ENCODE data around the gene STARD4. TPM values are rescaled to one million over a fixed set of nuclear protein-coding genes. Genes with fewer than 3 reads are reported as not detected.

The STARD4 gene
- total and polyA plus RNA-seq, 7 experiments from 2014 or later: 3.7 to 70.8 (median 12.3) TPM

DNA sequence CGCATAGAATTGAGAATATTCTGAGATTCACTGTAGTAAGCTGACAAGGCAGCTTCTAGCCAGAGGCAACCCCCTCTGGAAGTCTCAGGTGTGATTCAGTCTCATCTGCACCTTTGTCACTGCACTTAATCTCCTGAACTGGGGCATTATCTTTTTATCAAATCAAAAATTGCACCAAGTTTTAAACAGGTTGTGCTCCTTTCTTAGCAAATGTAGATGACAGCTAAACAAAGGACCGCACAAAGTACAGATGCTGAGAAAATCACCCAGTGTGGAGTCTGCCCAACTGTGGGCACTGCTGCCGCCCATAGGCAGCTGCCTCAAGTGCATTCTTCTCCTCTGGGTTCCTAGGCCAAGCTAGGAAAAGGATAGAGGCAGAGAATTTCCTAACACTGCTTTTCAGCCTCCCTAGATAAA, 51.1 kb downstream of the STARD4 start:
- H3K4me1 Mint-ChIP-seq: peaks cover 5 to 52% (median 28%) of the 10 kb centered on the region in 7 donors
- peaks cover 0 to 14% (median 0%) of the 10 kb centered on the region in 11 donors for H3K9me3 Mint-ChIP-seq
- H3K27me3 Mint-ChIP-seq: no peaks in the 10 kb centered on the region
- no peaks in the 10 kb centered on the region for H3K4me1 ChIP-seq (ENCODE audit: control insufficient read depth in 2 of 2, insufficient read depth in 2 of 2, low read length in 2 of 2)
- ChIA-PET POLR2A (no interaction called here), CTCF (no interaction called here)
- H3K4me3 ChIP-seq (ENCODE audit: low read length): no peak overlapping the region
- H3K36me3 Mint-ChIP-seq: peaks cover 28 to 64% (median 57%) of the 10 kb centered on the region in 5 donors
- intact Hi-C loops (cut with micrococcal nuclease): loop anchor here in 1 of 2 donors (2.0 kb wide), 1 partner anchor 14 kb away; no protein-coding TSS in a partner anchor
- H3K4me3 Mint-ChIP-seq: no peak overlapping the region
- H3K27me3 ChIP-seq (ENCODE audit: control insufficient read depth in 2 of 2, insufficient read depth in 2 of 2, low read length in 2 of 2): no peaks in the 10 kb centered on the region
- no peak overlapping the region for H3K27ac ChIP-seq (ENCODE audit: low read depth, low read length)
- DNase-seq: no peak
- peaks cover 0 to 20% (median 0%) of the 10 kb centered on the region in 3 experiments for H3K36me3 ChIP-seq (ENCODE audit: control insufficient read depth in 2 of 3, insufficient read depth in 3 of 3, low read length in 3 of 3)
- H3K27ac Mint-ChIP-seq: peak overlapping the region in 3 of 9 donors; percentile 34 to 60 (median 58)
- no peaks in the 10 kb centered on the region for H3K9me3 ChIP-seq (ENCODE audit: control insufficient read depth in 2 of 3, low read length in 3 of 3)
- ATAC-seq: no peak

DNA sequence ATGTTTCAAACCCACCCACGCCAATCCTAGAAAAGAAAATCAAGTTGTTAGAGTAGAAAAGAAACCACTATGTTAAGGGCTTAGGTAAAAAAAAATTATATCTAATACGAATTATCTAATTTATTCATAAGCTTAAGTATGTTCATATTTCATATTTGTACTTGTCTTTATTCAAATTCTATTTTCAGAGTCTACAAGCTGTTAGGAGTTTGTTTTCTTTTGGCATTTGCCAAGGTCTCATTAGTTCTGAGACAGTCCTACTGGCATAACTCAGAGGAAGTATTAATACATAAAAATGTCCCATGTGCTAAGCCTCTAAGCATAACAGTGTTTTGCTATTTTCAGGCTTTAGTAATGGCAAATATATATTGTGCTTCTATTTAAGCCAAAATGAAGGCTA, 57.6 kb downstream of the STARD4 start:
- intact Hi-C loops (cut with micrococcal nuclease): loop anchor here in 1 of 2 donors (1.0 kb wide), 1 partner anchor 8 kb away; no protein-coding TSS in a partner anchor
- H3K4me1 ChIP-seq (ENCODE audit: control insufficient read depth in 2 of 2, insufficient read depth in 2 of 2, low read length in 2 of 2): no peaks in the 10 kb centered on the region
- peaks cover 0 to 51% (median 34%) of the 10 kb centered on the region in 7 donors for H3K4me1 Mint-ChIP-seq
- H3K27me3 Mint-ChIP-seq: no peaks in the 10 kb centered on the region
- H3K27me3 ChIP-seq (ENCODE audit: control insufficient read depth in 2 of 2, insufficient read depth in 2 of 2, low read length in 2 of 2): no peaks in the 10 kb centered on the region
- H3K36me3 Mint-ChIP-seq: peaks cover 7 to 67% (median 48%) of the 10 kb centered on the region in 5 donors
- DNase-seq (no peak), ATAC-seq (no peak)
- no peak overlapping the region for H3K4me3 Mint-ChIP-seq
- H3K9me3 ChIP-seq (ENCODE audit: control insufficient read depth in 2 of 3, low read length in 3 of 3): no peaks in the 10 kb centered on the region
- no peaks in the 10 kb centered on the region for H3K9me3 Mint-ChIP-seq
- H3K27ac Mint-ChIP-seq: peak overlapping the region in 4 of 9 donors; percentile 21 to 72 (median 45)
- H3K27ac ChIP-seq (ENCODE audit: low read depth, low read length): no peak overlapping the region
- peaks cover 0 to 30% (median 0%) of the 10 kb centered on the region in 3 experiments for H3K36me3 ChIP-seq (ENCODE audit: control insufficient read depth in 2 of 3, insufficient read depth in 3 of 3, low read length in 3 of 3)
- ChIA-PET POLR2A (interaction anchor here (0.7 kb wide), 1 partner anchor 18 kb away, joined by 3 read pairs; no protein-coding TSS in a partner anchor), CTCF (no interaction called here)
- H3K4me3 ChIP-seq (ENCODE audit: low read length): no peak overlapping the region

DNA sequence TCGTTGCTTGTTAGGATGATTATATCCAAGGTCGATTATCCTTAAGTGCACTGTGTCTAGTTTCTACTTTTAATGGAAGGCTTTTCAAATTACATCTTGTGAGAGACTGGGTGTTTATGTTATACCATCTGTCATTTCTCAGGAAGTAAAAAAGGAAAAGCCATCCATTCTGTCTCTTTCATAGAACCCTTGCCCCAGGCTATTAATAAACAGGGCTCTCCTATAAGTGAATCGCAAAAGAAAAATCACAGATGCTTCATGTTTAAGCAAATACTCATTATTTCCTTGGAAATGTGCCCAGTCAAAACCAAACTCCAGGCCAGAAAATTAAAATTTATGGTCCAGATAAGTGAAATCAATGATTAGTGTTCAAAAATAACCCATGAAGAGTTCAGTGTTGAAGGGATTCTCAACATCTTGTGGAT, 58.1 kb downstream of the STARD4 start:
- H3K4me3 Mint-ChIP-seq: no peak overlapping the region
- Histone ChIP-seq H3K36me3 (ENCODE audit: control insufficient read depth in 2 of 3, insufficient read depth in 3 of 3, low read length in 3 of 3) (peaks cover 0 to 35% (median 4%) of the 10 kb centered on the region in 3 experiments), H3K9me3 (ENCODE audit: control insufficient read depth in 2 of 3, low read length in 3 of 3) (no peaks in the 10 kb centered on the region), H3K27ac (ENCODE audit: low read depth, low read length) (no peak overlapping the region), H3K4me1 (ENCODE audit: control insufficient read depth in 2 of 2, insufficient read depth in 2 of 2, low read length in 2 of 2) (no peaks in the 10 kb centered on the region), H3K27me3 (ENCODE audit: control insufficient read depth in 2 of 2, insufficient read depth in 2 of 2, low read length in 2 of 2) (no peaks in the 10 kb centered on the region), H3K4me3 (ENCODE audit: low read length) (no peak overlapping the region)
- H3K27ac Mint-ChIP-seq: peak overlapping the region in 5 of 9 donors; percentile 21 to 72 (median 30)
- intact Hi-C loops (cut with micrococcal nuclease): loop anchor here in 1 of 2 donors (1.0 kb wide), 1 partner anchor 8 kb away; no protein-coding TSS in a partner anchor
- DNase-seq: no peak
- peaks cover 0 to 55% (median 38%) of the 10 kb centered on the region in 7 donors for H3K4me1 Mint-ChIP-seq
- H3K27me3 Mint-ChIP-seq: no peaks in the 10 kb centered on the region
- H3K36me3 Mint-ChIP-seq: peaks cover 10 to 71% (median 50%) of the 10 kb centered on the region in 5 donors
- ChIA-PET CTCF (no interaction called here), POLR2A (no interaction called here)
- ATAC-seq: no peak
- H3K9me3 Mint-ChIP-seq: no peaks in the 10 kb centered on the region

DNA sequence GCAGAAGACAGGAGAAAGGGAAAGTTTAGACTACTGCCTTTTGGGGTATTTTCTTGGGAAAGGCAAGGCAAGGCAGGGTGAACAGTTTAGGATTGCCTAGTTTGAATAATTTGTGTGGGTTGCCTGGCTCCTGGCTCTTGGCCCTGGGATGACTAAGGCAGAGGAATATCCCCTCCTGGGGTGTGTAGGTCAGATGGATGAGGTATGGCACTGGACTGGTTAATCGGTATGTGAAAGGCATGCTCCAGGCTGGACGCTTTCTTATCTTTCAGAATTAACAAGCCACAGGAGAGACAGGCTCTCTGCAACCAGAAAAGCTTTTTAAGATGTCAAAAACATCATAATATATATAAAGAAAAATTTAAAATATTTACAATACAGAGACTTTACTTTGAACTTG, 58.6 kb downstream of the STARD4 start:
- POLR2A ChIA-PET: no interaction called here
- DNase-seq (no peak), ATAC-seq (no peak)
- no peak overlapping the region for H3K27ac ChIP-seq (ENCODE audit: low read depth, low read length)
- H3K4me3 ChIP-seq (ENCODE audit: low read length): no peak overlapping the region
- CTCF ChIA-PET: interaction anchor here (0.7 kb wide), 1 partner anchor 19 kb away, joined by 3 read pairs; no protein-coding TSS in a partner anchor
- intact Hi-C loops (cut with micrococcal nuclease): loop anchor here in 1 of 2 donors (1.0 kb wide), 1 partner anchor 9 kb away; no protein-coding TSS in a partner anchor
- H3K9me3 ChIP-seq (ENCODE audit: control insufficient read depth in 2 of 3, low read length in 3 of 3): no peaks in the 10 kb centered on the region
- Mint-ChIP-seq H3K9me3 (no peaks in the 10 kb centered on the region), H3K27me3 (no peaks in the 10 kb centered on the region), H3K4me1 (peaks cover 0 to 52% (median 39%) of the 10 kb centered on the region in 7 donors), H3K4me3 (no peak overlapping the region), H3K36me3 (peaks cover 10 to 67% (median 50%) of the 10 kb centered on the region in 5 donors), H3K27ac (peak overlapping the region in 6 of 9 donors; percentile 21 to 82 (median 48))
- H3K27me3 ChIP-seq (ENCODE audit: control insufficient read depth in 2 of 2, insufficient read depth in 2 of 2, low read length in 2 of 2): no peaks in the 10 kb centered on the region
- peaks cover 0 to 36% (median 5%) of the 10 kb centered on the region in 3 experiments for H3K36me3 ChIP-seq (ENCODE audit: control insufficient read depth in 2 of 3, insufficient read depth in 3 of 3, low read length in 3 of 3)
- no peaks in the 10 kb centered on the region for H3K4me1 ChIP-seq (ENCODE audit: control insufficient read depth in 2 of 2, insufficient read depth in 2 of 2, low read length in 2 of 2)

DNA sequence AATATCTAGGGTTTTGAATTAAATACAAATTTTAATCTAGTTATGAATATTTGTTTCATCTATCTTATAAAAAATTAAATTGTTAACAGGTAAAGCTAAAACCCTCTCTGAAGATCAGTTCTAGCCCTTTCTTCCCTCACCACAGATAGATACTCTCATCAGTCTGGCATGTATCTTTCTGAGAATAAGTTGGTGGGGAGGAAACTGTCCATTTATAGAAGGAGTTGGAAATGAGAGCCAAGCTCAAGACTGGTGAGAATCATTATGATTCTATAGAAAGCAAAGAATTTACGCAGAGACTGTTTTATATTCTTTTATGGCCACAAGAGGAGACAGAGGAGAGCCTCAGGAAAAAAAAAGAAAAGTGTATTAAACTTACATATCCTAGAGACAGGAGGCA, 59.0 kb downstream of the STARD4 start:
- Histone ChIP-seq H3K27ac (ENCODE audit: low read depth, low read length) (no peak overlapping the region), H3K4me1 (ENCODE audit: control insufficient read depth in 2 of 2, insufficient read depth in 2 of 2, low read length in 2 of 2) (no peaks in the 10 kb centered on the region), H3K36me3 (ENCODE audit: control insufficient read depth in 2 of 3, insufficient read depth in 3 of 3, low read length in 3 of 3) (peaks cover 0 to 36% (median 5%) of the 10 kb centered on the region in 3 experiments), H3K27me3 (ENCODE audit: control insufficient read depth in 2 of 2, insufficient read depth in 2 of 2, low read length in 2 of 2) (no peaks in the 10 kb centered on the region), H3K4me3 (ENCODE audit: low read length) (no peak overlapping the region), H3K9me3 (ENCODE audit: control insufficient read depth in 2 of 3, low read length in 3 of 3) (no peaks in the 10 kb centered on the region)
- Mint-ChIP-seq H3K4me3 (no peak overlapping the region), H3K4me1 (peaks cover 0 to 49% (median 37%) of the 10 kb centered on the region in 7 donors), H3K36me3 (peaks cover 10 to 66% (median 50%) of the 10 kb centered on the region in 5 donors), H3K27ac (peak overlapping the region in 6 of 9 donors; percentile 28 to 82 (median 66)), H3K27me3 (no peaks in the 10 kb centered on the region), H3K9me3 (no peaks in the 10 kb centered on the region)
- ATAC-seq (no peak), DNase-seq (no peak)
- intact Hi-C loops (cut with micrococcal nuclease): no loop called here
- ChIA-PET CTCF (interaction anchor here (0.7 kb wide), 1 partner anchor 20 kb away, joined by 3 read pairs; no protein-coding TSS in a partner anchor), POLR2A (no interaction called here)

DNA sequence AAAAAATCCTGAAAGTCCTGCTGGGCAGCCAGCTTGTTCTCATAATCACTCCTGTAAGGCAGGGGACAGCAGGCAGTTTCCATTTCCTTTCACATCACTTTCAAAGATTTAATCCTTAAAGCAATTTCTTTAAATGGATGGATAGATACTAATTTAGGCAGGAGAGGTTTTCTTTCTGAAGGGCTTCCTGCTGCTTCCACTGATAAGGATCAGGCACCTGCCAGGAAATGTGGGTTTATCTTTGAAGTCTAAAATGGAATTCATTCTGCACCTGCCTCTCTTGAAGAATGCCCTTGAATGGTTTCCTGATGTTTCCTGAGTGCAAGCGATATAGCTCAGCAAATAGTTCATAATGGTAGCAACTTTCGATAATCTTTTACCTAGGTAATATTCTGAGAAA, 64.5 kb downstream of the STARD4 start:
- ChIA-PET POLR2A (interaction anchor here (1.2 kb wide), 1 partner anchor 10 kb away, joined by 3 read pairs; no protein-coding TSS in a partner anchor), CTCF (interaction anchor here (0.6 kb wide), 1 partner anchor 13 kb away, joined by 3 read pairs; no protein-coding TSS in a partner anchor)
- H3K27ac Mint-ChIP-seq: peak overlapping the region in 6 of 9 donors; percentile 0 to 72 (median 62)
- peaks cover 0 to 50% (median 5%) of the 10 kb centered on the region in 3 experiments for H3K36me3 ChIP-seq (ENCODE audit: control insufficient read depth in 2 of 3, insufficient read depth in 3 of 3, low read length in 3 of 3)
- intact Hi-C loops (cut with micrococcal nuclease): loop anchor here in 1 of 2 donors (2.0 kb wide), 1 partner anchor 13 kb away; no protein-coding TSS in a partner anchor
- ATAC-seq (no peak), DNase-seq (no peak)
- peaks cover 4 to 61% (median 49%) of the 10 kb centered on the region in 7 donors for H3K4me1 Mint-ChIP-seq
- peaks cover 6 to 71% (median 42%) of the 10 kb centered on the region in 5 donors for H3K36me3 Mint-ChIP-seq
- peaks cover 0 to 3% (median 0%) of the 10 kb centered on the region in 11 donors for H3K9me3 Mint-ChIP-seq
- peaks cover 0 to 4% of the 10 kb centered on the region in 2 donors for H3K4me1 ChIP-seq (ENCODE audit: control insufficient read depth in 2 of 2, insufficient read depth in 2 of 2, low read length in 2 of 2)
- H3K9me3 ChIP-seq (ENCODE audit: control insufficient read depth in 2 of 3, low read length in 3 of 3): no peaks in the 10 kb centered on the region
- no peak overlapping the region for H3K27ac ChIP-seq (ENCODE audit: low read depth, low read length)
- no peaks in the 10 kb centered on the region for H3K27me3 ChIP-seq (ENCODE audit: control insufficient read depth in 2 of 2, insufficient read depth in 2 of 2, low read length in 2 of 2)
- no peak overlapping the region for H3K4me3 ChIP-seq (ENCODE audit: low read length)
- H3K4me3 Mint-ChIP-seq: peak overlapping the region in 3 of 10 donors; percentile 21 to 44 (median 39)
- H3K27me3 Mint-ChIP-seq: no peaks in the 10 kb centered on the region

Measured in naive thymus-derived CD4-positive, alpha-beta T cell (primary cell).